HFFc6 (cell line): ENCODE measurements around the gene EHBP1L1. TPM values are rescaled to one million over a fixed set of nuclear protein-coding genes. Genes with fewer than 3 reads are reported as not detected.

Experiments used
- DNase-seq: peaks from one replicate; pipeline ENCODE4 v3.0.0-alpha.2; 2018
- H3K27ac Mint-ChIP-seq: 2 replicates; pipeline ENCODE4 v1.8.0; 2020; ENCODE audit warnings: mild to moderate bottlenecking, mixed read lengths
- H3K27me3 Mint-ChIP-seq: 2 replicates; pipeline ENCODE4 v1.8.0; 2021; ENCODE audit warnings: mild to moderate bottlenecking, moderate library complexity, mixed read lengths; ENCODE audit not compliant: insufficient read depth
- H3K36me3 Mint-ChIP-seq: 2 replicates; pipeline ENCODE4 v1.8.0; 2021; ENCODE audit warnings: low read depth, mixed read lengths
- H3K4me1 Mint-ChIP-seq: 2 replicates; pipeline ENCODE4 v1.8.0; 2020; ENCODE audit warnings: low read depth, mixed read lengths
- H3K4me3 Mint-ChIP-seq: 2 replicates; pipeline ENCODE4 v1.8.0; 2020; ENCODE audit warnings: mild to moderate bottlenecking, moderate library complexity, mixed read lengths
- H3K9me3 Mint-ChIP-seq: 2 replicates; pipeline ENCODE4 v1.8.0; 2020; ENCODE audit warnings: mild to moderate bottlenecking, mixed read lengths
- microRNA-seq: library from miRNA; unstranded; fragments of <30 nt; microRNA quantifications from one replicate; pipeline ENCODE4, GENCODE V29; 2019
- total RNA-seq, 6 experiments: library from RNA; stranded (reverse); fragmentation: NEBNext Ultra II Directional; extraction: Animal tissue kit (Norgen Biotek cat#: 25700); gene quantifications; 2 replicates in 1 of 6; 3 replicates in 5 of 6; pipeline ENCODE4 v1.2.3, GENCODE V29; 2021
- TF ChIP-seq, protein P1 (sequence below): fragments of 200-600 bp; sonication (generic); IDR thresholded peaks from 2 replicates; pipeline ENCODE4 v1.5.0; 2021; ENCODE audit warnings: antibody characterized with exemption, mild to moderate bottlenecking

EHBP1L1 gene
- total RNA-seq, 6 experiments from 2014 or later: 47.5 to 69.3 (median 61.3) TPM

DNA sequence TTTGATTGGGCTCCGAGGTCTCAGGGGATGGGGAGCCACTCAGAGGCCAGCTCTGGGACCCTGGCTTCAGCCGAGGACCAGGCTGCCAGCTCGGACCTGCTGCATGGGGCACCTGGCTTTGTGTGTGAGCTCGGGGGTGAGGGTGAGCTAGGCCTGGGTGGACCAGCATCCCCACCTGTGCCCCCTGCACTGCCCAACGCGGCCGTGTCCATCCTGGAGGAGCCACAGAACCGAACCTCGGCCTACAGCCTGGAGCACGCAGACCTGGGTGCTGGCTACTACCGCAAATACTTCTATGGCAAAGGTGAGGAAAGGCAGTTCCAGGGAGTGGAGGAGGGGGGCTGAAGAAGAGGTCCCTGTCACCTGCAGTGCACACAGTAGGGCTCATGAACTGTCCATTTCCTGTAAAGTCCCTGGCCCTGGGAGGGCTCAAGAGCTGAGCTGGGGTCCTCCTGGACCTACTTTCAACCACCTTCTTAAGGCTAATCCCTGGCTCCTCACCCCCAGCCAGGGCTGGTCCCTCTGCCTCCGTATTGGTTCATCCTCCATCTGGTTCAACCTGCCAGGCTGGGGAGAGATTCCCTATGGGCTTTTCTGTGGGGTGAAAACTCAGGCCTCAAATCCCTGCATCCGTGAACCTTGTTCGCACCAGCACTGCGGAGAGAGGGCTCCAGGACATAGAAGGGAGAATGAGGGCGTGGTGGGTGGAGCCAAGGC, 65.6 kb downstream of the EHBP1L1 start:
- TF ChIP-seq, protein P1, sequence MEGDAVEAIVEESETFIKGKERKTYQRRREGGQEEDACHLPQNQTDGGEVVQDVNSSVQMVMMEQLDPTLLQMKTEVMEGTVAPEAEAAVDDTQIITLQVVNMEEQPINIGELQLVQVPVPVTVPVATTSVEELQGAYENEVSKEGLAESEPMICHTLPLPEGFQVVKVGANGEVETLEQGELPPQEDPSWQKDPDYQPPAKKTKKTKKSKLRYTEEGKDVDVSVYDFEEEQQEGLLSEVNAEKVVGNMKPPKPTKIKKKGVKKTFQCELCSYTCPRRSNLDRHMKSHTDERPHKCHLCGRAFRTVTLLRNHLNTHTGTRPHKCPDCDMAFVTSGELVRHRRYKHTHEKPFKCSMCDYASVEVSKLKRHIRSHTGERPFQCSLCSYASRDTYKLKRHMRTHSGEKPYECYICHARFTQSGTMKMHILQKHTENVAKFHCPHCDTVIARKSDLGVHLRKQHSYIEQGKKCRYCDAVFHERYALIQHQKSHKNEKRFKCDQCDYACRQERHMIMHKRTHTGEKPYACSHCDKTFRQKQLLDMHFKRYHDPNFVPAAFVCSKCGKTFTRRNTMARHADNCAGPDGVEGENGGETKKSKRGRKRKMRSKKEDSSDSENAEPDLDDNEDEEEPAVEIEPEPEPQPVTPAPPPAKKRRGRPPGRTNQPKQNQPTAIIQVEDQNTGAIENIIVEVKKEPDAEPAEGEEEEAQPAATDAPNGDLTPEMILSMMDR: no peak
- Mint-ChIP-seq H3K36me3 (peaks cover 8% of the 10 kb centered on the region), H3K27me3 (peaks cover 5% of the 10 kb centered on the region; the same call in 1 of the 2 replicates), H3K4me1 (peaks cover 53% of the 10 kb centered on the region), H3K27ac (no peak overlapping the region; the same call in 1 of the 2 replicates), H3K9me3 (no peaks in the 10 kb centered on the region), H3K4me3 (no peak overlapping the region)
- DNase-seq: no peak

Small RNA genes lying within 50 kb of the gene (microRNA-seq; reads per million reads assigned to microRNA genes)
- not detected for gene MIR4690

Other genes starting within 250 kb of the EHBP1L1 start
- 10 to 100 TPM; 55.4 to 64.3 (median 61.7) TPM for gene DPF2, start 242.2 kb upstream of the EHBP1L1 start, total RNA-seq
- under 1 TPM in 2 of 6 experiments, not detected in 4; 0.12 to 0.13 TPM for gene TIGD3, start 221.3 kb upstream of the EHBP1L1 start, total RNA-seq
- 1 to 10 TPM; 4.9 to 8.9 (median 5.8) TPM for gene SLC25A45, start 193.4 kb upstream of the EHBP1L1 start, total RNA-seq
- 10 to 100 TPM; 22.4 to 28.5 (median 27.1) TPM for gene FRMD8, start 189.4 kb upstream of the EHBP1L1 start, total RNA-seq
- gene NEAT1, start 153.3 kb upstream of the EHBP1L1 start, total RNA-seq: 100 to 1,000 TPM; 185 to 250 (median 213) TPM
- gene MALAT1, start 77.0 kb upstream of the EHBP1L1 start, total RNA-seq: 1,000 to 10,000 TPM; 3,136 to 4,087 (median 3,570) TPM
- gene SCYL1, start 51.0 kb upstream of the EHBP1L1 start, total RNA-seq: 100 to 1,000 TPM; 120 to 137 (median 126) TPM
- gene LTBP3, start 17.7 kb upstream of the EHBP1L1 start, total RNA-seq: 10 to 100 TPM; 64.0 to 78.1 (median 66.0) TPM
- 10 to 100 TPM; 57.7 to 72.0 (median 64.3) TPM for gene ZNRD2, start 5.6 kb upstream of the EHBP1L1 start, total RNA-seq
- 10 to 100 TPM; 40.9 to 52.8 (median 43.7) TPM for gene FAM89B, start 3.5 kb upstream of the EHBP1L1 start, total RNA-seq
- gene KCNK7, start 19.7 kb downstream of the EHBP1L1 start, total RNA-seq: under 1 TPM in 3 of 6 experiments, not detected in 3; 0.16 to 0.31 (median 0.30) TPM
- 10 to 100 TPM; 42.1 to 51.1 (median 46.5) TPM for gene MAP3K11, start 38.2 kb downstream of the EHBP1L1 start, total RNA-seq
- 10 to 100 TPM; 51.5 to 66.7 (median 57.3) TPM for gene PCNX3, start 39.7 kb downstream of the EHBP1L1 start, total RNA-seq
- gene SIPA1, start 62.0 kb downstream of the EHBP1L1 start, total RNA-seq: 10 to 100 TPM; 23.0 to 41.3 (median 38.3) TPM
- 10 to 100 TPM; 66.9 to 72.7 (median 69.5) TPM for gene RELA, start 86.9 kb downstream of the EHBP1L1 start, total RNA-seq
- gene KAT5, start 136.2 kb downstream of the EHBP1L1 start, total RNA-seq: 10 to 100 TPM; 36.5 to 42.6 (median 38.9) TPM
- gene RNASEH2C, start 144.7 kb downstream of the EHBP1L1 start, total RNA-seq: 10 to 100 TPM; 54.0 to 85.6 (median 61.4) TPM
- 10 to 100 TPM in 2 of 6 experiments, 1 to 10 TPM in 4; 8.7 to 11.1 (median 9.5) TPM for gene AP5B1, start 204.9 kb downstream of the EHBP1L1 start, total RNA-seq
- not detected for gene OVOL1, start 211.0 kb downstream of the EHBP1L1 start, total RNA-seq